GOT3 (cell line): ENCODE data around the gene LGR6.
"Not testable (repeated sequence)": the region's sequence is repeated elsewhere in the genome, so short reads cannot be mapped to it uniquely, and the experiment has no call there.

Experiments used
- DNase-seq: peaks from one replicate; lab custom pipeline; 2025; ENCODE audit warnings: mixed read lengths; lab: John Stamatoyannopoulos, UW

LGR6 gene

GRCh38 chr1:202179828-202180750 is 13.5 kb upstream of the LGR6 start:
- DNase-seq: no peak

- DNase-seq: not testable (repeated sequence)
These were observed 12.9 kb upstream of the LGR6 start for GRCh38 chr1:202180751-202181139.

GRCh38 chr1:202181586-202181985 is 12.0 kb upstream of the LGR6 start:
- DNase-seq: no peak

GRCh38 chr1:202182040-202182877 is 11.3 kb upstream of the LGR6 start:
- no peak for DNase-seq

GRCh38 chr1:202184750-202185460 is 8.7 kb upstream of the LGR6 start:
- DNase-seq: peak; percentile 64

- no peak for DNase-seq
These were observed 7.3 kb upstream of the LGR6 start for GRCh38 chr1:202186327-202186726.

- no peak for DNase-seq
These were observed 6.4 kb upstream of the LGR6 start for GRCh38 chr1:202187041-202187671.

- no peak for DNase-seq
These were observed 5.7 kb upstream of the LGR6 start for GRCh38 chr1:202187697-202188407.

- peak; percentile 25 for DNase-seq
These were observed 4.4 kb upstream of the LGR6 start for GRCh38 chr1:202189001-202189790.

GRCh38 chr1:202189918-202190715 is 3.5 kb upstream of the LGR6 start:
- no peak for DNase-seq

- DNase-seq: not testable (repeated sequence)
These were observed 2.2 kb upstream of the LGR6 start for GRCh38 chr1:202191391-202191790.

GRCh38 chr1:202192770-202193613 is 607 bp upstream of the LGR6 start:
- DNase-seq: no peak

- DNase-seq: no peak
These were observed 689 bp downstream of the LGR6 start for GRCh38 chr1:202194328-202194648.

- DNase-seq: no peak
These were observed 4.2 kb downstream of the LGR6 start for GRCh38 chr1:202197653-202198365.

GRCh38 chr1:202198366-202198724 is 4.7 kb downstream of the LGR6 start:
- DNase-seq: no peak

GRCh38 chr1:202199040-202199889 is 5.7 kb downstream of the LGR6 start:
- DNase-seq: no peak

- DNase-seq: no peak
These were observed 6.5 kb downstream of the LGR6 start for GRCh38 chr1:202200112-202200548.
